NB4 (cell line): ENCODE data around the gene LTB4R2.

ENCODE experiments used
- DNase-seq: peaks from one replicate; pipeline ENCODE4 v3.0.0; 2010; ENCODE audit warnings: low read depth
- H3K4me3 ChIP-seq: one replicate; pipeline ENCODE4 v1.5.1; 2011; ENCODE audit warnings: mild to moderate bottlenecking, low read depth, low read length, moderate library complexity
- CTCF ChIP-seq: IDR thresholded peaks from one replicate; pipeline ENCODE4 v1.5.1; 2012; ENCODE audit warnings: low read depth, low read length
- MAX ChIP-seq: IDR thresholded peaks from 2 replicates; pipeline ENCODE4 v1.6.1; 2011; ENCODE audit warnings: low read depth, low read length
- MYC ChIP-seq: IDR thresholded peaks from 2 replicates; pipeline ENCODE4 v1.6.1; 2011; ENCODE audit warnings: low read depth, low read length
- POLR2A ChIP-seq: IDR thresholded peaks from 2 replicates; pipeline ENCODE4 v1.6.1; 2011; ENCODE audit warnings: mild to moderate bottlenecking; ENCODE audit not compliant: insufficient read length; ENCODE audit errors: extremely low read depth

The LTB4R2 gene

GRCh38 chr14:24280797-24281460 lies 29.0 kb upstream of the LTB4R2 start:
- no peak for DNase-seq
- no peak for TF ChIP-seq MYC
- no peak for TF ChIP-seq CTCF
- TF ChIP-seq POLR2A: no peak
- no peak for TF ChIP-seq MAX
- H3K4me3 ChIP-seq: no peak overlapping the region

GRCh38 chr14:24281636-24282035 lies 28.3 kb upstream of the LTB4R2 start:
- no peak for DNase-seq
- H3K4me3 ChIP-seq: no peak overlapping the region
- TF ChIP-seq CTCF (no peak), POLR2A (no peak), MYC (no peak), MAX (no peak)

- no peak overlapping the region for H3K4me3 ChIP-seq
- DNase-seq: no peak
- TF ChIP-seq CTCF (no peak), MYC (no peak), POLR2A (no peak), MAX (no peak)
These were observed 27.2 kb upstream of the LTB4R2 start for GRCh38 chr14:24282736-24283135.

- no peak for TF ChIP-seq MAX
- TF ChIP-seq MYC: no peak
- TF ChIP-seq CTCF: no peak
- no peak for TF ChIP-seq POLR2A
- no peak for DNase-seq
- H3K4me3 ChIP-seq: no peak overlapping the region
These were observed 26.0 kb upstream of the LTB4R2 start for GRCh38 chr14:24283796-24284460.

- no peak for TF ChIP-seq MYC
- no peak for TF ChIP-seq MAX
- no peak for TF ChIP-seq CTCF
- no peak for TF ChIP-seq POLR2A
- H3K4me3 ChIP-seq: no peak overlapping the region
- DNase-seq: no peak
These were observed 25.4 kb upstream of the LTB4R2 start for GRCh38 chr14:24284501-24285035.

- H3K4me3 ChIP-seq: no peak overlapping the region
- no peak for DNase-seq
- TF ChIP-seq MAX (no peak), MYC (no peak), CTCF (no peak), POLR2A (no peak)
These were observed 24.6 kb upstream of the LTB4R2 start for GRCh38 chr14:24285351-24285750.
